ENCODE measurements around the gene PTPRC.

The PTPRC gene

GRCh38 chr1:198637157-198637556 is 1.7 kb upstream of the PTPRC start:
- Histone ChIP-seq H3K27me3 (ENCODE audit: control insufficient read depth in 1 of 2, insufficient read depth in 1 of 2, low read length in 2 of 2) (no peaks in the 10 kb centered on the region), H3K18ac (ENCODE audit: low read depth in 1 of 2, low read length in 2 of 2) (no peak overlapping the region), H3K36me3 (ENCODE audit: control insufficient read depth in 1 of 2, insufficient read depth in 2 of 2, low read depth in 1 of 2, low read length in 2 of 2) (no peaks in the 10 kb centered on the region), H2AK5ac (ENCODE audit: low read length, severe bottlenecking) (no peak overlapping the region), H4K91ac (ENCODE audit: low read length) (no peak overlapping the region), H3K9me3 (ENCODE audit: control insufficient read depth, low read length) (no peaks in the 10 kb centered on the region), H2AFZ (ENCODE audit: low read depth, low read length) (no peak overlapping the region), H3K4ac (ENCODE audit: low read depth in 1 of 2, low read length in 2 of 2) (no peak overlapping the region), H3K4me3 (ENCODE audit: insufficient read depth in 1 of 2, low read depth in 1 of 2, low read length in 2 of 2) (no peak overlapping the region), H3K79me1 (replicated peaks; ENCODE audit: low read length, poor library complexity, severe bottlenecking) (no peaks in the 10 kb centered on the region), H3K27ac (ENCODE audit: low read length, poor library complexity, severe bottlenecking) (no peak overlapping the region), H3K9ac (ENCODE audit: low read length) (no peak overlapping the region), H2BK15ac (ENCODE audit: low read depth, poor library complexity, severe bottlenecking) (no peak overlapping the region), H2BK5ac (ENCODE audit: low read depth, low read length, poor library complexity, severe bottlenecking) (no peak overlapping the region), H4K8ac (ENCODE audit: low read length) (no peak overlapping the region), H2BK12ac (ENCODE audit: low read length in 2 of 2) (no peak overlapping the region), H3K4me2 (ENCODE audit: low read length, poor library complexity, severe bottlenecking) (no peak overlapping the region), H3K14ac (ENCODE audit: low read length in 2 of 2) (no peak overlapping the region), H3K4me1 (ENCODE audit: control insufficient read depth, insufficient read depth, low read depth, low read length) (no peaks in the 10 kb centered on the region), H3K23ac (ENCODE audit: low read length in 2 of 2) (no peak overlapping the region), H2BK120ac (ENCODE audit: low read depth, low read length) (no peak overlapping the region)
- WGBS: no CpG with 5 or more reads among the region's 2 CpGs
- no peak for DNase-seq

GRCh38 chr1:198637916-198638437 is 863 bp upstream of the PTPRC start:
- Histone ChIP-seq H4K8ac (ENCODE audit: low read length) (no peak overlapping the region), H3K79me1 (replicated peaks; ENCODE audit: low read length, poor library complexity, severe bottlenecking) (no peaks in the 10 kb centered on the region), H2BK15ac (ENCODE audit: low read depth, poor library complexity, severe bottlenecking) (no peak overlapping the region), H2BK120ac (ENCODE audit: low read depth, low read length) (no peak overlapping the region), H3K9me3 (ENCODE audit: control insufficient read depth, low read length) (no peaks in the 10 kb centered on the region), H3K36me3 (ENCODE audit: control insufficient read depth in 1 of 2, insufficient read depth in 2 of 2, low read depth in 1 of 2, low read length in 2 of 2) (no peaks in the 10 kb centered on the region), H2AK5ac (ENCODE audit: low read length, severe bottlenecking) (no peak overlapping the region), H3K4me2 (ENCODE audit: low read length, poor library complexity, severe bottlenecking) (no peak overlapping the region), H3K23ac (ENCODE audit: low read length in 2 of 2) (no peak overlapping the region), H2BK5ac (ENCODE audit: low read depth, low read length, poor library complexity, severe bottlenecking) (no peak overlapping the region), H4K91ac (ENCODE audit: low read length) (no peak overlapping the region), H3K9ac (ENCODE audit: low read length) (no peak overlapping the region), H3K18ac (ENCODE audit: low read depth in 1 of 2, low read length in 2 of 2) (no peak overlapping the region), H3K27me3 (ENCODE audit: control insufficient read depth in 1 of 2, insufficient read depth in 1 of 2, low read length in 2 of 2) (no peaks in the 10 kb centered on the region), H3K27ac (ENCODE audit: low read length, poor library complexity, severe bottlenecking) (no peak overlapping the region), H3K4me3 (ENCODE audit: insufficient read depth in 1 of 2, low read depth in 1 of 2, low read length in 2 of 2) (no peak overlapping the region), H3K14ac (ENCODE audit: low read length in 2 of 2) (no peak overlapping the region), H3K4ac (ENCODE audit: low read depth in 1 of 2, low read length in 2 of 2) (no peak overlapping the region), H2AFZ (ENCODE audit: low read depth, low read length) (no peak overlapping the region), H3K4me1 (ENCODE audit: control insufficient read depth, insufficient read depth, low read depth, low read length) (no peaks in the 10 kb centered on the region), H2BK12ac (ENCODE audit: low read length in 2 of 2) (no peak overlapping the region)
- WGBS: 100% methylated on average over 1 of the region's 1 CpG
- DNase-seq: no peak

DNA sequence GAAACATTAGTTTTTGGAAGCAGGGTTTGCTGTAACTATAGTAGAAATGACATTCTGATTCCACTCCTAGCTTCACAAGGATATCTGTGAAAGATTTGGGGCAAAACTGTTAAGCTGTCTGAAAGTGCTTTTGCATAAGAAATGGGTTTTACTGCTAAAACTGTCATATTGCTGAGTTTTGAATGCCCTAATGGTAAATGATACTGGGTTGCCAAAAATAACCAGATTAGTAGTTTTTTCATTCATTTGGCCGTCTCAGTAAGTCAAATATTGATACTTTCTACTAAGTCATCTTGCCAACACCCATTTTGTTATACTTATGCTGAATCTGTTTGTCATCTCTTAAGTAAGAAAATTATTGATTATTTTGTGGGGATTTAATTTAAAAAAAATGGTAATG is 399 bp upstream of the PTPRC start:
- no peaks in the 10 kb centered on the region for H3K27me3 ChIP-seq (ENCODE audit: control insufficient read depth in 1 of 2, insufficient read depth in 1 of 2, low read length in 2 of 2)
- no peak for DNase-seq
- H4K8ac ChIP-seq (ENCODE audit: low read length): no peak overlapping the region
- no peak overlapping the region for H2BK15ac ChIP-seq (ENCODE audit: low read depth, poor library complexity, severe bottlenecking)
- H3K4me3 ChIP-seq (ENCODE audit: insufficient read depth in 1 of 2, low read depth in 1 of 2, low read length in 2 of 2): no peak overlapping the region
- no peaks in the 10 kb centered on the region for H3K9me3 ChIP-seq (ENCODE audit: control insufficient read depth, low read length)
- no CpG with 5 or more reads among the region's 1 CpG for WGBS
- H2AK5ac ChIP-seq (ENCODE audit: low read length, severe bottlenecking): no peak overlapping the region
- no peak overlapping the region for H2BK12ac ChIP-seq (ENCODE audit: low read length in 2 of 2)
- no peaks in the 10 kb centered on the region for H3K4me1 ChIP-seq (ENCODE audit: control insufficient read depth, insufficient read depth, low read depth, low read length)
- H3K4me2 ChIP-seq (ENCODE audit: low read length, poor library complexity, severe bottlenecking): no peak overlapping the region
- no peak overlapping the region for H3K18ac ChIP-seq (ENCODE audit: low read depth in 1 of 2, low read length in 2 of 2)
- no peak overlapping the region for H3K14ac ChIP-seq (ENCODE audit: low read length in 2 of 2)
- no peak overlapping the region for H3K9ac ChIP-seq (ENCODE audit: low read length)
- no peaks in the 10 kb centered on the region for H3K79me1 ChIP-seq (replicated peaks; ENCODE audit: low read length, poor library complexity, severe bottlenecking)
- no peak overlapping the region for H3K4ac ChIP-seq (ENCODE audit: low read depth in 1 of 2, low read length in 2 of 2)
- no peak overlapping the region for H3K23ac ChIP-seq (ENCODE audit: low read length in 2 of 2)
- no peak overlapping the region for H2AFZ ChIP-seq (ENCODE audit: low read depth, low read length)
- no peak overlapping the region for H2BK5ac ChIP-seq (ENCODE audit: low read depth, low read length, poor library complexity, severe bottlenecking)
- H3K36me3 ChIP-seq (ENCODE audit: control insufficient read depth in 1 of 2, insufficient read depth in 2 of 2, low read depth in 1 of 2, low read length in 2 of 2): no peaks in the 10 kb centered on the region
- no peak overlapping the region for H2BK120ac ChIP-seq (ENCODE audit: low read depth, low read length)
- no peak overlapping the region for H3K27ac ChIP-seq (ENCODE audit: low read length, poor library complexity, severe bottlenecking)
- no peak overlapping the region for H4K91ac ChIP-seq (ENCODE audit: low read length)

DNA sequence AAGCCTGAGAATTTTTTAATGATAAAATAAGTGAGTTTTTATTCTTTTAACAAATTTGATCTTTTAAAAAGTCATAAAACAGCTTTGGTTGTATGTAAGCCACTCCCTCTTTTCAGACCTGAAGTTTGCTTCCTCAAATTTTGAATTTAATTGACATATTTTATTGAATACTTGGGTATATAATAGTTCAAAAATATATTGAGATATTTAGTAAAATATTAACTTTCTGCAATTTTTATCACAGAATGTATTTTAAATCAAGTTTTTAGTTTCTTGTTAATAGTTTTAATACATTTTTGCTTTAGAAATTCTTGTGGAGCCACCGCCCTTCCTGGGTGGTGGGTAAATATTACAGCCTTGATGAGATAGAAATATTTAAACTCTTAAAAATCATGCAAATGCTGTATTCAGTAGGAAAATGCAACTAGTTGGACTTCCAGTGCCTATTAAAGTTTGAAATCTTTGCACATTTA is 867 bp downstream of the PTPRC start:
- Histone ChIP-seq H3K4me1 (ENCODE audit: control insufficient read depth, insufficient read depth, low read depth, low read length) (no peaks in the 10 kb centered on the region), H3K14ac (ENCODE audit: low read length in 2 of 2) (no peak overlapping the region), H2BK120ac (ENCODE audit: low read depth, low read length) (no peak overlapping the region), H2BK12ac (ENCODE audit: low read length in 2 of 2) (no peak overlapping the region), H3K79me1 (replicated peaks; ENCODE audit: low read length, poor library complexity, severe bottlenecking) (no peaks in the 10 kb centered on the region), H3K36me3 (ENCODE audit: control insufficient read depth in 1 of 2, insufficient read depth in 2 of 2, low read depth in 1 of 2, low read length in 2 of 2) (no peaks in the 10 kb centered on the region), H3K9ac (ENCODE audit: low read length) (no peak overlapping the region), H3K27ac (ENCODE audit: low read length, poor library complexity, severe bottlenecking) (no peak overlapping the region), H3K4me2 (ENCODE audit: low read length, poor library complexity, severe bottlenecking) (no peak overlapping the region), H2BK5ac (ENCODE audit: low read depth, low read length, poor library complexity, severe bottlenecking) (no peak overlapping the region), H3K18ac (ENCODE audit: low read depth in 1 of 2, low read length in 2 of 2) (no peak overlapping the region), H2AFZ (ENCODE audit: low read depth, low read length) (no peak overlapping the region), H2BK15ac (ENCODE audit: low read depth, poor library complexity, severe bottlenecking) (no peak overlapping the region), H3K27me3 (ENCODE audit: control insufficient read depth in 1 of 2, insufficient read depth in 1 of 2, low read length in 2 of 2) (no peaks in the 10 kb centered on the region), H3K4ac (ENCODE audit: low read depth in 1 of 2, low read length in 2 of 2) (no peak overlapping the region), H3K23ac (ENCODE audit: low read length in 2 of 2) (no peak overlapping the region), H4K91ac (ENCODE audit: low read length) (no peak overlapping the region), H4K8ac (ENCODE audit: low read length) (no peak overlapping the region), H3K4me3 (ENCODE audit: insufficient read depth in 1 of 2, low read depth in 1 of 2, low read length in 2 of 2) (no peak overlapping the region), H3K9me3 (ENCODE audit: control insufficient read depth, low read length) (no peaks in the 10 kb centered on the region), H2AK5ac (ENCODE audit: low read length, severe bottlenecking) (no peak overlapping the region)
- no CpG with 5 or more reads among the region's 1 CpG for WGBS
- no peak for DNase-seq

Data from mesenchymal stem cell (in vitro differentiated cells and primary cell).